HG03064 (cell line): ENCODE data around the gene DLG1.

Source experiments
- ATAC-seq: cut with Tn5 transposase; IDR thresholded peaks from one replicate; pipeline ENCODE4 v1.9.1; 2021; ENCODE audit warnings: low read depth; ENCODE audit not compliant: unreplicated experiment

The DLG1 gene

DNA sequence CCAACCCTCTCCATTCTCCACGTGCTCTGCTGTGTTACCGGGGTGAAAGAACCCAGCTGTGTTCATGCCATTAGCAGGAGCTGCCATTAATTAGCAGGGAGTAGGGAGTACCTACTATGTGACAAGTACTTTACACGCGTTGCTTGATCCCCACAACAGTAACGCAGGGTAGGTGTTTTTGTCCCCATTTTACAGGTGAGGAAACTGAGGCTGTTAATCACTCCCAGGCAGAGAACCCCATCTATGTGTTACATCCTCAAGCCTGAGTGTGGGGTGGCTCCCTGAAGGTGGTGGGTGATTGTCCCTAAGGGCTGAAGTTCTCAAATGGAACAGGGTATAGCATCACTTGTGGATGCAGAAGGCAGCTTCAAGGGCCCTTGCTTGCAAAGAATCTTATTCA lies 291.6 kb downstream of the DLG1 start:
- ATAC-seq: no peak

DNA sequence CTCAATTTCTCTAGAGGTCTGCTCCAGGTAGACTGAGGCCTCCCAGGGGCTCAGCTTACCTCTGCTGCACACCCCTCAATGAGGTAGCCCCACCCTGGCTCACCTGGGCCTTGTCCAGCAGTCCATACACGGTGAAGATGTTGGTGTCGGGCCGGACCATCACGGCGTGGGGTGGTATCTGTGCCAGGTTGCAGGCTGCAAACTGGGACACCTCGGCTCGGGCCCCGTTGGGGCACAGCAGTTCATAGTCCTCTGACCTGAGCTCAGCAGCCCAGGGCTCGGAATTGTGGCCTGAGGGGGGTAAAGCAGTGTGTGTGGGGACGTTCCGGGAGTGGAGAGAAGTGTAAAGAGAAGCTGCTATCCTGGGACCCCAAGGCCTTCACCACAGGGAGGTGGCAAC lies 292.0 kb downstream of the DLG1 start:
- ATAC-seq: no peak

GRCh38 chr3:197003461-197004385 lies 294.7 kb downstream of the DLG1 start:
- ATAC-seq: peak; percentile 6

GRCh38 chr3:197002701-197003454 lies 295.5 kb downstream of the DLG1 start:
- peak; percentile 71 for ATAC-seq

DNA sequence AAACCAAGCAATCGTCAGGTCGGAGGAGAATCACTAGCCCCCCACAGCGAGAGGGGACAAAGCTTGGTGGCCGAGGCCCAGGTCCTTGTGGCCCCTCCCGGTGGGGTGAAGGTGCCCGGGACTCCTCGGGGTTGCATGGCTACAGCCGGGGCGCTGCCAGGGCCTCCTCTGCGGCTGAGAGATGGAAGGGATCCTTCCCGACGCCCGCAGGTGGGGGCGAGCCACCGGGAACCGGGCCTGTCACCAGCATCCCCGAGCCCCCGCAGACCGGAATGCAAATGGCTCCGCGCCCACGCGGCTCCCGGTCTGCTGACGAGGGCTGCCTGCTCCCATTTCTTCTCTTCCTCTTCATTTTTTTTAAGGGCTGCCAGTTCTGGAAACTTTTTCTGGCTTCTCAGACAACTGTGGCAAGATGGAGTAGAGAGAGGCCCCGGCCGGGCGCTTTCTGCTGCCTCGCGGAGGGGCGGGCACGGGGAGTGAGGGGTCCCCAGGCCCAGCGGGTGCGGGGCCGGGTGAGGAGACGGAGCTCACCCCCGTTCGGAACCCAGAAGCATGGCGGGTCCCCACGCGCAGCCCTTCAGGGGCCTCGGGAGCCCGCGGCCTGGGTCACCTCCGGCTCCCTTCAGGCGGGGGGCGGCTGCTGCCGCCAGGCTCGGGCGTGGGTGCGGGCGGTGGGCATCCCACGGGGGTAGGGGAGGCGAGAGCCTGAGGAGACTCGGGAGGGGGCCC lies 296.3 kb downstream of the DLG1 start:
- ATAC-seq: peak; percentile 18

DNA sequence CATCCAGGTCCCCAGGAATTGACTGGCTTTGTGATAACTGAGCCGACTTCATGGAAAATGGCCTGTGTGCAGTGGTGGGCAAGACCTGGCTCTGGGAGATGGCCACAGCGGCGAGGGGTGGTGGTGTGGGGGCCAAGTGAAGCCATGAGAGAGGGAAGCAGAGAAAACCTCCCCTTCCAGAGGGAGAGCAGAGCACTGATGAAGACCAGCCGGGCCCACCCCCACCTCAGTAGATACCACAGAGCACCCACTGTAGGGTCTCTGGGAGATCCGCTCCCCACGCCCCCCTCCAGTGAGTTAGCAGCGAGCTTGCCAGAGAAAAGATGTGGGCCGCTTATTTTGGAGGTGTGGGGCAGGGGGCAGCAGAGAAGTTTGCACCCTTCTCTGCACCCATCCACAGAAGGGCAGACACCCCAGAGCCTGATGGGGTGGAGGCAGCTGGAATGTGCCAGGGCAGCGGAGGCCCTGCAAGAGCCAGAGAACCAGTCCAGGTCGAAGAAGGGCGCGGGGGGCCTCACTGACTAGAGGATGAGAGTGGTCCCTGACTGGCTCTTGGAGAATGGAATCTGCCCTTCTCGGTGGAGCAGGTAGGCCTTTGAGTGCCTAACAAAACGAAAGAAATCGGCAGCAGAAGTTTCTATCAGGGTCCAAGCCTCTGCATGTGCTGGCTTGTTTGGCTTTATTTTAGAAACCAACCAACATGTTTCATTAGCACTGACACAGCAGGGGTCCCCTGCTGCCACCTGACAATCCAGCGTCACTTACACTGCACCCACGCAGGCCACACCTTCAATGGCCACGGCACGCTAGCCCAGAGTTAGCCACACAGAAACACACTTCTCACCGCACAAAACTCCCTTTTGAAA lies 297.1 kb downstream of the DLG1 start:
- ATAC-seq: no peak

- ATAC-seq: no peak
These were observed 298.2 kb downstream of the DLG1 start for GRCh38 chr3:197000211-197000610.

GRCh38 chr3:196998966-196999760 lies 299.2 kb downstream of the DLG1 start:
- no peak for ATAC-seq

DNA sequence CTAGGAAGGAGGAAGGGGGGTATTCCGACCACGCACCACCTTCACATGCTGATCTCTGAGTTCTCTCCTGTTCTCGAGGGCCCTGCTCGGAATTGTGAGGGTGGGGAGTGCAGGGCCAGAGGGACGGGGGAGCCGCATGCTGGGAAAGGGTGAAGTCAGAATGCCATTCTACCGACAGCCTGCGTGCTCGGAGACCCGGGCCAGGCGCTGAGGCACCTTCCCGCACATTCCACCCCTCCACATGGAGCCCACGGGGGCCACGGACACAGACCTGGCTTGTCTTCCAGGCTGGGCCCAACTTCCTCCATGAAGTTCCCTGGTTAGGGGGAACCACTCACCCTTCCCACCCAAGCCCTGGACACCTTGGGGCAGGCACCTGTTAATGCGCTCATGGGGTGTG lies 301.1 kb downstream of the DLG1 start:
- ATAC-seq: no peak

- ATAC-seq: no peak
These were observed 301.8 kb downstream of the DLG1 start for GRCh38 chr3:196996454-196997265.

GRCh38 chr3:196995646-196996355 lies 302.6 kb downstream of the DLG1 start:
- no peak for ATAC-seq

- ATAC-seq: no peak
These were observed 303.4 kb downstream of the DLG1 start for GRCh38 chr3:196995027-196995426.

DNA sequence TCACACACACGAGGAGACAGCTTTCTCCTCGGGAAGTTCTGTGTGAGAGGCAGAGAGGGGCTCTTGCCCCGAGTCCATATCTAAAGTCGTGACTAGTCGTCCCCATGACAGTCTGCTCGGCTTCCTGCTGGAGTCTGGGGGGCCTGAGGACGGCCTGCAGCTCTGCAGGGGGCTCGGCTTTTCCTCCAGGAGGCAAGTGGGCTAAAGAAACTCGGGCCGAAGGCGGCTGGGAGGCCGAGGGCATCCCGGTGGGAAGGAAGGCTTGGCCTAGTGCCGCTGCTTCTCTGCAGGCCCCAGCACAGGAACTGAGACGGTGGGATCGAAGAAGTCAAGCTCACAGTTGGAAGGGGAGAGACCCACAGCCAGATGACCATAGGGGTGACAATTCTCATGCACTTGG lies 304.4 kb downstream of the DLG1 start:
- ATAC-seq: no peak
